ENCODE measurements around the gene ANKRD13B.

DNA sequence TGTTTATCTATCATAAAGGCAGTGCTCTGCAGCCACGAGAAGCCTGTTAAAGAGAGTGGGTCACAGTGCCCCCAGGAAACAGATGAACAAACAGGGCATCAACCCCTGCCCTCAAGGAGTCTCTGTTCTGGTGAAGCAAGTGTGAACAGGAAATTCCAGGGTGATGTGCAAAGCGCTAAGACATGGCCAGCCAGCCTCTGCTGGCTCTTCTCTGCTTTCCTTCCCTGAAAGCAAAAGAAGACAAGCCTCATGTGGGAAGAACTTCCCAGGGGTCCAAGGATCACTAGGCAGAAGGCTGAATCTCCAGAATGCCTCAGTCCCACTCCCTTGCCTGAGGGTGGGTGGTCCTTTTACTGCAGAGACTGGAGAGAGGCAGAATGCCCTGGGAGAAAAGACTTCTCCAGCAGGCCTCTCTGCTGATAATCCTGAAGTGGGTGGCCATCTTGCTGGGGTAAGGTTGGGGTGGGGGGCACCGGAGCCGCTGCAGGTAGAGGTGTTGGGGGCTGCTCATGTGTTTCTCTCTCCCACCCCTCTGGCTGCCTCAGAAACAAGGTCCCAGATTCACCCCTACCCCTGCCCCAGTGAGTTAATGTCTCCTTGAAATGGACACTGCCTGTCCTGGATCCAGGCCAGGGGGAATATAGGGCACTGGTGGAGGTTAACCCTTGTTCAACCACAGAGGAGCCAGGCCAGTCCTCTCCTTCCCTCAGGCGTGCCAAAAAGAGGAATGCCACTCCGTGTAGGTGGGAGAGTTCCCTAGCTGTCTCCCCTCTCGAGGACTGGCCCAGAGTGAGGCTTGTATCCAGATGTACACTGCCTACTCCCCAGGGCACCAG is 2.4 kb downstream of the ANKRD13B start:
- TF ChIP-seq ZNF121 (CRISPR knock-in tag; IDR thresholded peaks at IDR 0.05), result no peak
- TF ChIP-seq, protein P1, sequence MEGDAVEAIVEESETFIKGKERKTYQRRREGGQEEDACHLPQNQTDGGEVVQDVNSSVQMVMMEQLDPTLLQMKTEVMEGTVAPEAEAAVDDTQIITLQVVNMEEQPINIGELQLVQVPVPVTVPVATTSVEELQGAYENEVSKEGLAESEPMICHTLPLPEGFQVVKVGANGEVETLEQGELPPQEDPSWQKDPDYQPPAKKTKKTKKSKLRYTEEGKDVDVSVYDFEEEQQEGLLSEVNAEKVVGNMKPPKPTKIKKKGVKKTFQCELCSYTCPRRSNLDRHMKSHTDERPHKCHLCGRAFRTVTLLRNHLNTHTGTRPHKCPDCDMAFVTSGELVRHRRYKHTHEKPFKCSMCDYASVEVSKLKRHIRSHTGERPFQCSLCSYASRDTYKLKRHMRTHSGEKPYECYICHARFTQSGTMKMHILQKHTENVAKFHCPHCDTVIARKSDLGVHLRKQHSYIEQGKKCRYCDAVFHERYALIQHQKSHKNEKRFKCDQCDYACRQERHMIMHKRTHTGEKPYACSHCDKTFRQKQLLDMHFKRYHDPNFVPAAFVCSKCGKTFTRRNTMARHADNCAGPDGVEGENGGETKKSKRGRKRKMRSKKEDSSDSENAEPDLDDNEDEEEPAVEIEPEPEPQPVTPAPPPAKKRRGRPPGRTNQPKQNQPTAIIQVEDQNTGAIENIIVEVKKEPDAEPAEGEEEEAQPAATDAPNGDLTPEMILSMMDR (IDR thresholded peaks at IDR 0.05), result no peak

Measured in WTC11 (cell line).